Neutrophil (primary cell): ENCODE measurements around the gene NSDHL.

Experiments used
- H3K27ac ChIP-seq: fragments of 200-600 bp; sonication (generic); 2 replicates; pipeline ENCODE4 v1.5.1; 2016; ENCODE audit warnings: mild to moderate bottlenecking, moderate library complexity
- H3K27me3 ChIP-seq: fragments of 200-600 bp; sonication (generic); 2 replicates; pipeline ENCODE4 v1.6.0; 2016; ENCODE audit warnings: mild to moderate bottlenecking
- H3K36me3 ChIP-seq: fragments of 200-600 bp; sonication (generic); 2 replicates; pipeline ENCODE4 v1.5.1; 2017
- H3K4me1 ChIP-seq, 2 experiments: fragments of 200-600 bp in 1 of 2; sonication (generic) in 1 of 2; 1 replicate in 1 of 2; 2 replicates in 1 of 2; pipeline versions ENCODE4 v1.5.1 to v1.6.1; 2013 to 2016; ENCODE audit warnings: low read depth in 1 of 2, low read length in 1 of 2, mild to moderate bottlenecking in 1 of 2, moderate library complexity in 1 of 2; ENCODE audit not compliant: control insufficient read depth in 1 of 2, insufficient read depth in 1 of 2
- H3K4me3 ChIP-seq, 2 experiments: fragments of 200-600 bp in 1 of 2; sonication (generic) in 1 of 2; 1 replicate in 1 of 2; 2 replicates in 1 of 2; pipeline ENCODE4 v1.5.1; 2013 to 2016; ENCODE audit warnings: low read depth in 1 of 2, low read length in 1 of 2, mild to moderate bottlenecking in 1 of 2, moderate library complexity in 1 of 2
- H3K9me3 ChIP-seq: fragments of 200-600 bp; sonication (generic); 2 replicates; pipeline ENCODE4 v1.5.1; 2016
- CTCF ChIP-seq: fragments of 200-600 bp; sonication (generic); IDR thresholded peaks from 2 replicates; pipeline ENCODE4 v1.5.1; 2016; ENCODE audit warnings: antibody characterized with exemption

The NSDHL gene

GRCh38 chrX:152865232-152865920, 34.5 kb downstream of the NSDHL start:
- Histone ChIP-seq H3K36me3 (peaks cover 31% of the 10 kb centered on the region), H3K4me1 (no peaks in the 10 kb centered on the region), H3K27me3 (no peaks in the 10 kb centered on the region), H3K27ac (no peak overlapping the region), H3K9me3 (no peaks in the 10 kb centered on the region), H3K4me3 (no peak overlapping the region)
- no peak for TF ChIP-seq CTCF

GRCh38 chrX:152866386-152866785, 35.5 kb downstream of the NSDHL start:
- Histone ChIP-seq H3K4me3 (no peak overlapping the region), H3K4me1 (no peaks in the 10 kb centered on the region), H3K9me3 (no peaks in the 10 kb centered on the region), H3K27ac (no peak overlapping the region), H3K27me3 (no peaks in the 10 kb centered on the region), H3K36me3 (peaks cover 31% of the 10 kb centered on the region)
- no peak for TF ChIP-seq CTCF

- Histone ChIP-seq H3K27ac (no peak overlapping the region), H3K27me3 (no peaks in the 10 kb centered on the region), H3K4me3 (no peak overlapping the region), H3K9me3 (no peaks in the 10 kb centered on the region), H3K4me1 (no peaks in the 10 kb centered on the region), H3K36me3 (peaks cover 31% of the 10 kb centered on the region)
- TF ChIP-seq CTCF = no peak
These were observed 39.1 kb downstream of the NSDHL start for GRCh38 chrX:152869972-152870371.

- peaks cover 24% of the 10 kb centered on the region for H3K36me3 ChIP-seq
- no peak overlapping the region for H3K4me3 ChIP-seq
- TF ChIP-seq CTCF = no peak
- no peak overlapping the region for H3K27ac ChIP-seq
- H3K4me1 ChIP-seq = no peaks in the 10 kb centered on the region
- no peaks in the 10 kb centered on the region for H3K27me3 ChIP-seq
- H3K9me3 ChIP-seq = no peaks in the 10 kb centered on the region
These were observed 40.4 kb downstream of the NSDHL start for GRCh38 chrX:152871260-152871659.

- TF ChIP-seq CTCF = no peak
- H3K4me1 ChIP-seq = no peaks in the 10 kb centered on the region
- H3K36me3 ChIP-seq = peaks cover 22% of the 10 kb centered on the region
- no peaks in the 10 kb centered on the region for H3K9me3 ChIP-seq
- no peaks in the 10 kb centered on the region for H3K27me3 ChIP-seq
- no peak overlapping the region for H3K4me3 ChIP-seq
- no peak overlapping the region for H3K27ac ChIP-seq
These were observed 41.7 kb downstream of the NSDHL start for GRCh38 chrX:152872522-152872921.
